ENCODE data around the gene GPR3. TPM values are rescaled to one million over a fixed set of nuclear protein-coding genes. Genes with fewer than 3 reads are reported as not detected.
"Not testable (repeated sequence)": the region's sequence is repeated elsewhere in the genome, so short reads cannot be mapped to it uniquely, and the experiment has no call there.

The GPR3 gene
- total RNA-seq, 1 experiment from 2014 or later: 6.4 TPM

DNA sequence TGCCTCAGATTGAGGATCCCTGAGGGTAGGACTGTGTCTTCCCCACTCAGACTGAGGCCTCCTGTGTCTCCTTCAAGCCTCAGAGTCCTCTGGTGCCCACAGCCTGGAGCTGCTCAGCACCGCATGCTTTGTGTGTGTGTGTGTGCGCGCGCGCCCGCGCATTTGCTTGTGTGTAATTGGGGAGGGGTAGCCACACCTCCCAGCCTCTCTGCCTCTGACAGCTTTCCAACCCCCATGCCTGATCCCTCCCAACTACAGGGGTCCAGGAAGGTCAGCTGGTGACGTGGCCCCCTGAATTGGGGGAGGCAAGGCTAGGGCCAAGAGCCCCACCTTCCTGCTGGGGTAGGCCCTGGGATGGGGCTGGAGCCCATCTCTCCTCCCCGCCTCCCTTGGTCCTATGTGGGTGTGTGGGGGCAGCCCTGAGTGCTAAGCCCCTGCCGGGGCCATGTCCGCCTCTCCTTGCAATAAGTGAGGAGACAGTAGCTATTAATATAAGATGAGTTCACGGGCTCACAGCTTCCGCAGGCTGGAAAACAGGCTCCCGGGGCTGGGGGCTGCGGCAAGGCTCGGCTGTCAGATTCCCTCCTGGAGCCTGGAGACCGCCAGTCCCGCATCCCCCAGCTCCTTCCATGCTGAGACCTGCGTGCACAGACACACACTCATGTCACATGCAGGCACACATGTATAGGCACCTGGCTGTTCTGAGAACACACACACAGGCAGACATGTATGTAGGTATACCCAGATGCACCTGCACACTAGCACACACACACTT lies 7.0 kb downstream of the GPR3 start:
- DNase-seq (ENCODE audit: low read depth): no peak

DNA sequence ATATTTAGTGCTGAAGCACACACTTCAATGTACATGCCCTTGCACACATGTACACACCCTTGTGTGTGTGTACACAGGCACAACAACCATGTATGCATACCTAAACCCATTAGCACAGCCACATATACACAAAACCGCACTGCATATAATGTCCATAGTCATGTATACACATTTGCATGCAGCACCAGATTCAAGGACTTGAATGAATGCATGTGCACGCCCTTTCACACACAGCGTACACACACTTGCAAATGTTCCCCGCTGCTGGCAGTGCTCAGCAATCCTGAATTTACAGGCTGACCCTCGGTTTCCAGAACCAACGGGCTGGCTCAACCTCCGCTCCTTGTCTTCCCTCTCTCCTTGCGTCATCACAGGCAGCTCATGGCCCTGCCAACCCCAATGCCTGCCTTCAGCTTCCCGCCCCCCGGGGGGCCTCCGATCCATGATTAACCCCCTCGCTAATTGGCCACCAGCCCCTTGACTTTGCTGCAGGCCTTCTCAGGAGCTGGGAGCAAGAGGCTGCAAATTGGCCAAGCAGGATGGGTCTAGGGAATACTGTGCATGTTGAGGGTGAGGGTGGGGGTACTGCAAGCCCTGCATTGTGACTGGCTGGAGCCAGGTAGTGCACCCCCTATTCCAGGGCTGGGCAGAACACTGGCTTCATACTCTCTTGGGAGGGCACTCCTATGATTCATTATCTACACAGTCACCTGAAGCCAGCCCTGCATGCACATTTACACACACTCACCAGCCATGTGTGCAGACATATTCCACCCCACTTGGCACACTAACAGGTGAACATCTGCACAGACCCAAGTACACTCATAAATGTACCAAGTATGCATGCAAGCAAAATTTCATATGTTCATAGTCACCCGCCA lies 7.9 kb downstream of the GPR3 start:
- no peak for DNase-seq (ENCODE audit: low read depth)

DNA sequence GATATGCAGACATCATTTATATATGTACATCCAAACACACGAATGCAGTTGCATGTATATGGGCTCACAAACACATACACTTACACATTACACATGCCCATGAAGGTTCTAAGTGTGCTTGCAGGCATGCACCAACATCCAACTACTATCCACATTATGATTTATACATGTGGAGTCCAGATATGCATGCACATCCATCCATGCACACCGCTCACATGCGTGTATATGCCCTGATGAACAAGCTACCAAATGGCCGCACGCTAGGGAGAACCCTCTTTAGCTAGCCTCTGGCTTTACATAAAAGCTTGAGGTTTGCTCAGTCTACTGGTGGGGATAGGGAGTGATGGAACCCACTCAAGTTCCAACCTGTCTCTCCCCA lies 8.5 kb downstream of the GPR3 start:
- no peak for DNase-seq (ENCODE audit: low read depth)

DNA sequence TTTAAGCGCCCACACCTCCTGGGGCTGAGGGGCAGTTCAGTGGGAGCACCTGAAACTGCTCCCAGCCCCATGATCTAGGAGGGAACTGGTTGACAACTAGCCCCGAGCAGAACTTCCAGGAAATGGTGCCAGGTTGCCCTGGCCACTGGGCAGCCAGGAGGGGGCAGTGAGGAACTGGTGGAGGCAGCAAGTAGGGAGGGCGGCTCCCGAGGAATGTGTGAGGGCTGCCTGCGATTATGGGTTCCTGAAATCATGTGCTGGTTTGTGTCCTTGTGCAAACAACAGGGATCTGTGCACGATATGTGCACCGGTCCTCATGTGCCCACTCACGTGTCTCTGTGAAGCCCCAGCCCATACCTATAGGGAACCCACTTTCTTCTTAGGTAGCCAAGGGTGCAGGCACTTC lies 9.9 kb downstream of the GPR3 start:
- peak; percentile 48 for DNase-seq (ENCODE audit: low read depth)

DNA sequence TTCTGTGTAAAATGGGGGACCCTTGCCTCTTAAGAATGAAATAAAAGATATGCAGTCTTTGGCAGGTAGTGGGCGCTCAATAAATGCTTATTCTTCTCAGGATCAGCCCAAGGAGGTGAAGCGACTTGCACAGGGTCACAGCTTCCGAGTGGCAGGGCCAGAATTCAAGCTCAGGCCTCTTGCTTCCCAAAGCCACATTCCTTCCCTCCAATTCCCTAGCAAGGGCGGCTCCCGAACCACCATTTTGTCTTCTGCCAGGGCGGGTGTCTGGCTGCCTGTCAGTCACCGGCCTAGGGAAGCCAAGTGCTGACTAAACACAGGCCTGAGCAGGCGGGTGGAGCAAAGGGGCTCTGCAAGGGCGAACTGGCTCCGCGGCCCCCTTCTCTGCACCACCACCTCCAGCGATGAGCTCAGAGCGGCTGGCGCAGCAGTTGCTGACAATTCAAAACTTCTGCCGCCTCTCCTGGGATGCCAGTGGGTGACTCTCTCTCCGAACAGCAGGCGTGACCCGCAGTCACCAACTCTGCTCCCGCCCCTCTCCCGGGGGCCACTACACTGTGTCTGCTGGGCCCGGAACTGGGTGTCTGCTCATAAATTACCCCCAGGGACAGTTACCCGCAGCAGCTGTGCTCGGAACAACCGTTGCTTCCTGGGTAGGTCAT lies 10.8 kb downstream of the GPR3 start:
- DNase-seq (ENCODE audit: low read depth): no peak

DNA sequence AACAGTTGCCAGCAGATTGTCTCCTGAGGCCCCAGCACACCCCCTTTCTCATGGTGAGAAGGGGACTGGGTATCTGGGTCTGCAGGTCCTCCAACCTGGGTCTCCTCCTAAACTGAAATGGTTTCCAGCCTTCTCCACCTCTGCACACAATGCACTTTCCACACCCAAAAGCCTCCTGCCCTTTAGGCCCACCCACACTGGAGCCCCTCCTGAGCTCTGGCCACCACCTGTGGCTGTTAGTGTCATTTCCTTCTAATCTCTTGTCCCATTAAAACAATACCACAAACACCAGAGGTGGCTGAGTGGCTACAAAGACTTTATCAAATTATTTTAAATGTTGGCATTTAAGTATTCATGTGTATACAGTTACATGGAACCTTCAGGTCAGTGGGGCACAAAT lies 11.5 kb downstream of the GPR3 start:
- no peak for DNase-seq (ENCODE audit: low read depth)

DNA sequence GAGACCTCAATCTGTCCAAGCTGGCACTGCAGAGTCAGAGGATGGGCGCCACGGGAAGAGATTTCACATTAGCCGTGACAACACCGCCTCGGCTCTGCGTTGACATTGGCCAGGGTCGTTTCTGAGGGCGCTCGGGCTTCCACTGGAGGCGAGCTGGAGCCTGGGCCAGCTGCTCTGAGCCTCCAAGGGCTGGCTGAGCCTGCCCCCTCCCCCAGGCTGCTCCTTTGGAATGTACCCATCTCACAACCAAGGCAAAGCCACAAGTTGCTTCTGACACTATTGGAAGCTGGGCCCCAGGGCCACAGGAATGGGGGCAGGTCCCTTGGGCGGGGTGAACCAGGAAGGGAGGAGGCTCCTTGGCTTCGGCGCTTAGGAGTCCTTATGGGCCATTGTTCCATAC lies 12.7 kb downstream of the GPR3 start:
- peak; percentile 32 for DNase-seq (ENCODE audit: low read depth)

DNA sequence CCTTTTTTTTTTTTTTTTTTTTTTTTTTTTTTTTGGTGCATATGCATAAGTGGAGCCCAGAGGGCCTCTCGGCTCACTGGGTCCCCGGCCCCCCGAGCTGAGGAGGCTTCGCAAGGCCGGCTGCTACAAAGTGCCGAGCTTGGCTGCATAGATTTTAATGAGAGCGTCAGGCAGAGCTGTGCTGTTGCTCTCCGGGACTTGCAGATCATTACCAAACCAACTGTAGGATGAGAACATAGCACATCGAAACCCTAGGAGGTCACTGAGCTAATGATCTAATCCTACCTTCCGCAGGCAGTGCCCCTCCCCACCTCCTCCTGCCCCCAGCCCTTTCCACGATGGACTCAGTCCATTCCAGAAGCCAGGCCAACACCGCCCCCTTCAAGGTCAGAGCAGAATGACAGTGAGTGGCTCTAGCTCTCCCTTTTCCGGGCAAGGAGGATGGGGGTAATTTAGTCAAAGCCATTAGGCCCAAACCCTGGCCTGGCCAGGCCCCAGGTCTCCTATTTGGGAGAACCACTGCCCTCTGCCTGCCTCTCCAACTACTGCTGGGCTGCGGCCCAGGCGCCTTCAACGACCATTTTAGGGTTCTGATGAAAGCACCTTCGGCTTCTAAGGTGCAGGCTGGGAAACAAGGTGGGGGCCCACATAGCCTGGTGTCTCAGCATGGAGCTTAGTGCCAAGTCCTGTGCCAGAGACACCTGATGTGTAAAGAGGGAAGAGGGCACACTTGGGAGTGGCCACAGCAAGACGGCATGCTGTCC lies 13.4 kb downstream of the GPR3 start:
- not testable (repeated sequence) for DNase-seq (ENCODE audit: low read depth)

DNA sequence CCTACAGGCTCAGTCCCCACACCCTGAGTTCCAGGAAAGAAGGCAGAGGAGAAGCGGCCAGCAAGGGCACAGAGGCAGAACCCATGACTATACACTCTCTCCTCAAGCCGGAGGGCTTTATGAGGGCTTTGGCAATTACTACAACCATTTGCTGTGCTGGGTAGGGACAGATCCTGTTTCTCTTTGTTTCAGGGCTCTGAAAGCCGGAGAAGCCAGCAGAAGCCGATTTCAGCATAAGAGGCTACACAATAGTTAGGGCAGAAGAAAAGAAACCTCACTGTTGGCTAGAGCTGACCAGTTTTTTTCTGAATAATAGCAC lies 13.9 kb downstream of the GPR3 start:
- no peak for DNase-seq (ENCODE audit: low read depth)

DNA sequence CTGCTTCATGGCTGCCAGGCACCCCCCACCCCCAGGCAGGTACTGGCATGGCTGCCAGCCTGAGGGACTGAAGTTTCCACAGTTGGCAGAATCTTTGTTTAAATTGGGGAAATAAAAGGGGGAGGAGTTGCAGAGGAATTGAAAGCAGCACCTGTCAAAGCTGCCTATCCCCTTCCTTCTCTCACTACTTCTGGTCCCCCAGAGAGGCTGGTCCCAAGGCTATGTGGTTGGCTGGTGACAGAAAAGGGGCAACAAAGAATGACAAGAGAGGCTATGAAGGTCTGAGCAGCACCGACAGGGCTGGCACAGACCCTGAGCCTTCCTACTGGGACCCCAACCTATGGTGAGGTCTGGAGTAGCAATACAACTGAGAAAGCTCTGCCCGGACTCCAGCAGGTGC lies 14.4 kb downstream of the GPR3 start:
- not testable (repeated sequence) for DNase-seq (ENCODE audit: low read depth)

DNA sequence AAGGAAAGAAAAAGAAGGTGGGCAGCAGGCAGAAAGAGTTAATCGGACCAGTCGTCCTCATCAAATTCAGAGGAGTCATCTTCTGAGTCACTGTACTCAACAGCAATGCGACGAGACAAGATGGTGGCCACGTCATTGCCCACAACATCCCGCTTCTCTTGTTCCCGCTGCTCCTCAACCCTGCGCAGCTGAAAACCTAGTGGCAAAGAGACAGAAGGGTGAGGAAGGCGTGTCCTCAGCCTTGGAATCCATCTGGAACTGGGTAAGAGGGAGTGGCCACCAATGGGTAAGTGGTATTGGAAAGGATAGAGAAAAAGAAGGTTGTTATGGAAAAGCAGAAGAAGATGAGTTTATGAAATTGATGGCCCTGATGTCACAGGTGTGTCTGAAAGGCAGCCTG lies 15.7 kb downstream of the GPR3 start:
- DNase-seq (ENCODE audit: low read depth): peak; percentile 91

DNA sequence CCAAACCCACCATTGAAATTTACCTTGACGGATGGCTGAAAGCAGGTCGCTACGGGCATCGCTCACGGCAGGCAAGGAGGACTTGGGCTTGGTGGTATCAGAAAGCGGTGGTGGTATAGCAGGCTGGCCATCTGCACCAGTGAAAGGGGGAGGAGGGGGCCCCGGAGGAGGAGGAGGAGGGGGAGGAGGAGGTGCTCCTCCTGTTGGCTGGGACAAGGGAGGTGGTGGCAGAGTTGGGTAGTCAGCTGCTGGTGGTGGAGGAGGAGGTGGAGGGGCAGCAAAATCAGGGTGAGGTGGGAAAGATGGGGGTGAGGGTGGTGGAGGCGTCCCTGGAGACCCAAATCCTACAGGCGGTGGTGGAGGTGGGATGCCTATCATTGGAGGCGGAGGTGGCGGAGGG lies 17.2 kb downstream of the GPR3 start:
- DNase-seq (ENCODE audit: low read depth): no peak

DNA sequence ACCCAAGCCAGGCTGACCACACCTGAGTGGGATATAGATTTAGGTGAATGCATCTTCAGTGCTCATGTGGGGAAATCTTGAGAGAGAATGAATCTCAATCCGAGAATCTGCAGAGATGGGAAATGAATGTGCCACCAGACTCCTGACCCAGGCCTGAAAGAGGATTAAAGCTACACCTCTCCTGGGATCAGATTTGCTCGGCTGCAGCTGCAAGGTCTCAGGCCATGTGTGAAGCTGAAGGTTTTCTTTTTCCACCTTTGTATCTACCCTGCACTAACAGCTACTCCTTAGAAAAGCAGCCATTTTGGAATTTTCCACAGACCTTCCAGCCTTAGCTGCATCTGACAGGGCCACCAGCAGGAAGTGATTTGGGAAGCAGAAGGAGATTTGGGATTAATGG lies 18.3 kb downstream of the GPR3 start:
- DNase-seq (ENCODE audit: low read depth): no peak

DNA sequence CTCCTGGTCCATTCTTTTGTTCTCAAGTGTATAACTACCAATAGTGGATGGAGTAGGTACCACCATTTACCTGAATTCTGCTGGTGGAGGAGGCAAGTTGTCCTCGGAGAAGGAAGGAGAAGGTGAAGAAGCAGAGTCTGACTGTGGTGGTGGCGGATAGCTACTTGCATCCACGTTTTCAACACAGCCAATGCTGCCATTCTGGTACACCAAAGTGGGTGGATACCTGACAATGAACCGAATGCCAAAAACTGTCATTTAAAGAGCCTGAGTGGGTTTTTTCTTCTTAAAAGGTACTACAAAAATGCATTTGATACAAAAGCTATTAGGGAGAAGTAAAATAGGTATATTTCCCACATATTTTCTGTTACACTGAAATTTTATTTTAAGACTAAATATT lies 20.1 kb downstream of the GPR3 start:
- no peak for DNase-seq (ENCODE audit: low read depth)

DNA sequence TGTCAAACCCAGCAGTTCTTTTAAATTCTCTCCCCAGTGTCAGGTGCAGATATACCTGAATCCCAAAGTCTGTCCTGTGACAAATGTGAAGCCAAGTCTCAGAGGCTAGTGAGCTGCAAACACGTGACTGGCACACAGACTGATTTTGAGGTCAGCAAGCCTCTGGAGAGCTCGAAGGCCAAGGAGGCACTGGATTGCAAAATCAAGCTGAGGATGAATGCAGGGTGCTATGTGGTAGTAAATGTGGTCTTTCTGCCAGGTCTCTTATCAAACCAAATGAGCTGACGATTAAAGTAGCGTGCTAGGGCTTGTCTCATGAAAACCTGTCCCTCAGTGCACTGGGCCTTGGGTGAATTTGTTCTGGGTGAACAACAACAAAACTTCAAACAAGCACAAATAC lies 20.6 kb downstream of the GPR3 start:
- DNase-seq (ENCODE audit: low read depth): no peak

DNA sequence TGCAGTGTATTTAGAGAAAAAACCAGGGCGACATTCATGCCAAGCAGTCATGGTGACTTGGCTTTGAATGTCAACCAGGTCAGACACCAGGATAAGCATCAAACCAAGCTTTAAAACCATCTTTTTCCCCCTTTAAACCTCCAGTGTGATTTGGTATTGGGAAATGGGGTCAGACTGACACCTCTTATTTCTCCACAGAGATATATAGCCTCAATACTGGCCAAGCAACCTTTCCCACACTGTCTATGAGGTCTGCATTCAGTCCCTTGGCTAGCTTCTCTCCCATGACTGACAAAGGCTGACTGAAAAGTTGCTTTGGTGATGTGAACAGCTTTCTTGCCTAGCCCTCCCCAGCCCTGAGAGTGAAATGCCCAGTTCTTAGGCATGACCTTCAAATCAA lies 21.7 kb downstream of the GPR3 start:
- no peak for DNase-seq (ENCODE audit: low read depth)

DNA sequence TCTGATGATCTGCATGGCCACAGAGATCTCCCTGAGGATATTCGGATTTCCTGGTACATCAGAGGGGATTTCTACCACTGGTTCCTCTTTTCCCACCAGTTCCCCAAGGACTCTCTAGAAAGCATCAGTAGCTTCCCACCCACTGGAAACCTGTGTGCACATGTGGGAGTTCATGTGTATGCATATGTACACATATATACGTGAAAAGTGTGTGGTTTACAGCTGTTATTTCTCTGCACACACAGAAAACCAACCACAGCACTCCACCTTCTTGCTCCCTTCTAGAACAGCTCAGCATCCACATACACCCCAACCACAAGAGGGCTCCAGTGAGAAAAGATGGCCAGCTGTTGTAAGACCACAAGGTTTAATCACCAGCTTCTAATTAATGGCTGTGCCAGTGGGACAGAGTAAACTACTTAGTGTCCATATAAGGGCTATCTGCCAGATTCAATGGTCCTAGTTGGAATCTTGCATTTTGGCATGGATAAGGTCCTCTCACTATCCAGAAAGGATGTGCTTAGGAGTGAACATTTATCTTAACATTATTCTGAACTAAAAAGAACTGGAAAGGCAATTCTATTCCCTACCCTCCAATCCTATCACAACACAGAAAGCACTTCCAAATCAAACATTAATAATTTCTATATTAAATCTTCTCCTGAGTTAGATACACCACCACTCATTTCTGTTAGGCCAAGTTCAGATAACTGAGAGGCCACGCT lies 24.1 kb downstream of the GPR3 start:
- DNase-seq (ENCODE audit: low read depth): peak; percentile 76

DNA sequence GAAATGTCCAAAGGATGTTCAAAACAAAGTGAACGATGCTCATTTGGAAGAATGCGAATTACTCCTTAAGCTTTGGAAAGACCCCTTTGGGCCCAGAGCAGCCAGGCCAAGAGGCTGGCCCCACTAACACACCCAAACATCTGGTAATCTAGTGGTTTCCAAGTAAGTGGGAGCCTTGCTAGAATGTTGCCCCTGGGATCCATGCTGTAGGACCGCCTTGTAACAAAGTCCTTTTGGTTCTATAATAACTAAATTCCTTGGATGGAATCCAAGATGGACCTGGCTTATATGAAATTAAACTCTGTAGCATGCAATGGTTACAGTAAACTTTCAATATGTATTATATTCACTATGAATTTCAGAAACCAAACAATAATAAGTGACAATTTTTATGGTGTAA lies 25.3 kb downstream of the GPR3 start:
- DNase-seq (ENCODE audit: low read depth): no peak

DNA sequence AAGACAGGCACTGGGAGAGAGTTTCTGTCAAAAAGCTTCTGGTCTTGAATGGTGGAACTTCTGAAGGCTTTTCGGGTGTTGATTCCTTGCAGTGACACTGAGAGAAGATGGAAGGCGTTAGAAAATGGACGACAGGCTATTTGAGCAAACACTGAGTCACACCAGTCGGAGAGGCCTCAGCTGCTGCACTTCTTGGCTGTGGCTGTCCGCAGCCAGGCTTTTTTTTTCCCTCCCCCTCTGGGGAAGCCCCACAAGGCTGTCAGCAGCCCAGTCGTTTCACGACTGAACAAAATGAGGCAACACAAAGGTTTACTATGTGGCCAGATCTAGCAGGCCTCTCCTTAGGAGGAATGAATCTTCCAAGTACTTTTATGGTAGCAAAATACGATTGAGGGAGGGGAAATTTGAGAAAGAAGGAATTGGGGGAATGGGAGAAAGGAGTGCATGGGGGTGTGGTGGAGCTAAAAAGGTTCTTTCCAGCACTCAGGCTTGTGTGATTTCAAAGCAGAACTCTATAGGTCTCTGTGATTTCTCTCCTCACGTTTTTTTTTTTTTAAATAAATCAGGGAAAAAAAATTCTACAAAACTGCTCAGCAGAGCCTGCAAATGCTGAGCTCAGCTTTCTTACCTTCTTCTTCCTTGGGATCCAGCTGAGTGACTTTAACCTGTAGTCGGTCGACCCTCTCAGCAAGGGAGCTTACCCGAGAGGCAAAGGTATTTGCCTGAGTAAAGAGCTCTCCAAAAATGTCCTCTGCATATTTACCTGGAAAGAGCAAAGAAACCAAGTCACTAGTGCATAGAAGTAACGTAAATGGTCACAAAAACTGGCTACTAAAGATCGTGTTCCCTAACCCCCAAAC lies 26.1 kb downstream of the GPR3 start:
- peak; percentile 94 for DNase-seq (ENCODE audit: low read depth)

DNA sequence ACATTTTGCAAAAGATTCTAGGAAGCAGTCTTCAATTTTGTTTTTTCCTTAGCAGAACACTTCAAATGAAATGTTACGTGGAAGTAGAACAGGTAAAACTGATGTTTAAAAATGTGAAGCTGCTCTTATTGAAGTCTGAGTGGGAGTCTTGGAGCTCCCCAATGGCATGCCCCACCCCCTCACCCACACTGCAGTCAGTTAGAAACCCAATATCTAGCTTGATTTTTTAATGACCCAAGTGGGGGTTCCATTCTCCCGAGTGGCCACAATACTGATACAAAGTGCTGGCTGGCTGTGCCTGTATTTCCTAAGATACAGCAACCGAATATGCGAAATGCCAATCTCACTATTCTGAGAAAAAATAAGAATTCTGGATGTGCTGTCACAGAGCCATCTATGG lies 31.3 kb downstream of the GPR3 start:
- DNase-seq (ENCODE audit: low read depth): no peak
